GM12878 (cell line): Measurements from ENCODE around the gene SUGCT. TPM values are rescaled to one million over a fixed set of nuclear protein-coding genes. Genes with fewer than 3 reads are reported as not detected.

Experiments
- EED ChIP-seq: sonication (generic); IDR thresholded peaks from 2 replicates; pipeline ENCODE4 v1.6.1; 2016; ENCODE audit warnings: antibody characterized with exemption, low read depth
- HDAC6 ChIP-seq: fragments of 200-600 bp; sonication (generic); IDR thresholded peaks from one replicate; pipeline ENCODE4 v1.8.0; 2017; ENCODE audit warnings: antibody characterized with exemption; ENCODE audit not compliant: unreplicated experiment
- NRF1 ChIP-seq: conservative IDR thresholded peaks from 2 replicates; pipeline ENCODE4 v1.6.1; 2011; ENCODE audit warnings: mild to moderate bottlenecking, low read depth, low read length, improper control_type of control experiment
- PML ChIP-seq: IDR thresholded peaks from 2 replicates; pipeline ENCODE4 v1.6.1; 2012; ENCODE audit warnings: low read length, inconsistent platforms
- RCOR1 ChIP-seq: conservative IDR thresholded peaks from 2 replicates; pipeline ENCODE4 v1.6.1; 2012; ENCODE audit warnings: low read depth, low read length, improper control_type of control experiment
- WRNIP1 ChIP-seq: IDR thresholded peaks from 2 replicates; pipeline ENCODE4 v1.6.1; 2011; ENCODE audit warnings: low read depth, low read length, improper control_type of control experiment, borderline replicate concordance
- polyA plus RNA-seq, 11 experiments: library from polyadenylated mRNA; depleted of rRNA in 4 of 11; unstranded in 6 of 11; stranded (reverse) in 5 of 11; fragments of >200 nt; fragmentation: Nextera tagmentation in 4 of 11; fragmentation: Illumina TruSeq in 1 of 11; extraction: Ambion mirVana in 4 of 11; extraction: Trizol in 1 of 11; gene quantifications; 1 replicate in 1 of 11; 2 replicates in 10 of 11; pipeline versions ENCODE4 v1.2.1 to v1.2.3, GENCODE V29; 2011 to 2016; ENCODE audit warnings: inconsistent platforms in 2 of 11, missing spikeins in 2 of 11, low read depth in 1 of 11
- total RNA-seq, 4 experiments: library from RNA; depleted of rRNA in 3 of 4; stranded (reverse); fragments of >200 nt in 3 of 4; fragmentation: Illumina TruSeq in 1 of 4; extraction: Trizol in 1 of 4; gene quantifications; 2 replicates each; pipeline versions ENCODE4 v1.2.1 to v1.2.3, GENCODE V29; 2013 to 2021
- TF ChIP-seq, protein P1 (sequence below): fragments of 450-650 bp; IDR thresholded peaks from 2 replicates; pipeline ENCODE4 v1.6.1; 2016; ENCODE audit warnings: mild to moderate bottlenecking
- TF ChIP-seq, protein P2 (sequence below): IDR thresholded peaks from 2 replicates; pipeline ENCODE4 v1.6.1; 2012; ENCODE audit warnings: improper control_type of control experiment, low read depth, low read length; ENCODE audit not compliant: insufficient replicate concordance
- TF ChIP-seq, protein P3 (sequence below): fragments of 450-650 bp; formaldehyde crosslinking; IDR thresholded peaks from 2 replicates; pipeline ENCODE4 v1.5.0; 2022; ENCODE audit warnings: mild to moderate bottlenecking, missing genetic modification characterization

The SUGCT gene
- total and polyA plus RNA-seq, 10 of the 15 experiments (the other 5 are each of a cell fraction or from before 2014, with no cell fraction given), result 0.08 to 1.2 (median 0.67) TPM; not detected in 1

DNA sequence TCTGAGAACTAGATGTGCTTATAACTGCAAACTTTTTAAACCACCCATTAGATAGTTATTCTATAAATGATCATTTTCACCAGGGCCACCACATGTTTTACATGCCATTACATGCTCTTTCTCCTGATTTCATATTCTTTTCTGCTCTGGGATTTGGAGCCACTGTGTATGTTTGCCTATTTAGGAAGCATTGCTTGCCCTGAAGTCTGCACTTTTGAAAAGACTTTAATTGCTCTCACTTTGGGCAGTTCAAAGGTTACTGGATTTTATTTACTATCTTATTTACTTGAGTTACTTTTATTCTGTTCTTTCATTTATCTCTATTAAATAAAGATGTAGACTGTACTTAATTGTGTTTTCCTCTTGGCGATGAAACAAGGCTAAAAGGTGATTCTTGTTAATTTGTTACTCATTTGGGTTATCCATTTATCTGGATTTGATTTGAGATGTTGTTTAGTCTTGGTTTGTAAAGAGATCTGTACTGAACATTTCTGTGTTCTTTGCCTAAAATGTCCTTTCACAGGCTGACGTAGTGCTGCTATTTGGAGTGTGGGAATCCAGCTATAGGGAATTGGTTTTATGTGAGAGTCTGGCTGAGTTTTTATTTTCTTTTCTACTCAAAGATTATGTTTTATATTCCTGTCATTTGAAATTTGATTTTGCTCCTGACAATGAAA is 88.8 kb downstream of the SUGCT start (continued):
- TF ChIP-seq, protein P1, sequence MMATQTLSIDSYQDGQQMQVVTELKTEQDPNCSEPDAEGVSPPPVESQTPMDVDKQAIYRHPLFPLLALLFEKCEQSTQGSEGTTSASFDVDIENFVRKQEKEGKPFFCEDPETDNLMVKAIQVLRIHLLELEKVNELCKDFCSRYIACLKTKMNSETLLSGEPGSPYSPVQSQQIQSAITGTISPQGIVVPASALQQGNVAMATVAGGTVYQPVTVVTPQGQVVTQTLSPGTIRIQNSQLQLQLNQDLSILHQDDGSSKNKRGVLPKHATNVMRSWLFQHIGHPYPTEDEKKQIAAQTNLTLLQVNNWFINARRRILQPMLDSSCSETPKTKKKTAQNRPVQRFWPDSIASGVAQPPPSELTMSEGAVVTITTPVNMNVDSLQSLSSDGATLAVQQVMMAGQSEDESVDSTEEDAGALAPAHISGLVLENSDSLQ, result no peak
- no peak for TF ChIP-seq HDAC6
- no peak for TF ChIP-seq EED
- TF ChIP-seq WRNIP1, result no peak
- TF ChIP-seq, protein P2, sequence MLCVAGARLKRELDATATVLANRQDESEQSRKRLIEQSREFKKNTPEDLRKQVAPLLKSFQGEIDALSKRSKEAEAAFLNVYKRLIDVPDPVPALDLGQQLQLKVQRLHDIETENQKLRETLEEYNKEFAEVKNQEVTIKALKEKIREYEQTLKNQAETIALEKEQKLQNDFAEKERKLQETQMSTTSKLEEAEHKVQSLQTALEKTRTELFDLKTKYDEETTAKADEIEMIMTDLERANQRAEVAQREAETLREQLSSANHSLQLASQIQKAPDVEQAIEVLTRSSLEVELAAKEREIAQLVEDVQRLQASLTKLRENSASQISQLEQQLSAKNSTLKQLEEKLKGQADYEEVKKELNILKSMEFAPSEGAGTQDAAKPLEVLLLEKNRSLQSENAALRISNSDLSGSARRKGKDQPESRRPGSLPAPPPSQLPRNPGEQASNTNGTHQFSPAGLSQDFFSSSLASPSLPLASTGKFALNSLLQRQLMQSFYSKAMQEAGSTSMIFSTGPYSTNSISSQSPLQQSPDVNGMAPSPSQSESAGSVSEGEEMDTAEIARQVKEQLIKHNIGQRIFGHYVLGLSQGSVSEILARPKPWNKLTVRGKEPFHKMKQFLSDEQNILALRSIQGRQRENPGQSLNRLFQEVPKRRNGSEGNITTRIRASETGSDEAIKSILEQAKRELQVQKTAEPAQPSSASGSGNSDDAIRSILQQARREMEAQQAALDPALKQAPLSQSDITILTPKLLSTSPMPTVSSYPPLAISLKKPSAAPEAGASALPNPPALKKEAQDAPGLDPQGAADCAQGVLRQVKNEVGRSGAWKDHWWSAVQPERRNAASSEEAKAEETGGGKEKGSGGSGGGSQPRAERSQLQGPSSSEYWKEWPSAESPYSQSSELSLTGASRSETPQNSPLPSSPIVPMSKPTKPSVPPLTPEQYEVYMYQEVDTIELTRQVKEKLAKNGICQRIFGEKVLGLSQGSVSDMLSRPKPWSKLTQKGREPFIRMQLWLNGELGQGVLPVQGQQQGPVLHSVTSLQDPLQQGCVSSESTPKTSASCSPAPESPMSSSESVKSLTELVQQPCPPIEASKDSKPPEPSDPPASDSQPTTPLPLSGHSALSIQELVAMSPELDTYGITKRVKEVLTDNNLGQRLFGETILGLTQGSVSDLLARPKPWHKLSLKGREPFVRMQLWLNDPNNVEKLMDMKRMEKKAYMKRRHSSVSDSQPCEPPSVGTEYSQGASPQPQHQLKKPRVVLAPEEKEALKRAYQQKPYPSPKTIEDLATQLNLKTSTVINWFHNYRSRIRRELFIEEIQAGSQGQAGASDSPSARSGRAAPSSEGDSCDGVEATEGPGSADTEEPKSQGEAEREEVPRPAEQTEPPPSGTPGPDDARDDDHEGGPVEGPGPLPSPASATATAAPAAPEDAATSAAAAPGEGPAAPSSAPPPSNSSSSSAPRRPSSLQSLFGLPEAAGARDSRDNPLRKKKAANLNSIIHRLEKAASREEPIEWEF, result no peak
- TF ChIP-seq, protein P3, sequence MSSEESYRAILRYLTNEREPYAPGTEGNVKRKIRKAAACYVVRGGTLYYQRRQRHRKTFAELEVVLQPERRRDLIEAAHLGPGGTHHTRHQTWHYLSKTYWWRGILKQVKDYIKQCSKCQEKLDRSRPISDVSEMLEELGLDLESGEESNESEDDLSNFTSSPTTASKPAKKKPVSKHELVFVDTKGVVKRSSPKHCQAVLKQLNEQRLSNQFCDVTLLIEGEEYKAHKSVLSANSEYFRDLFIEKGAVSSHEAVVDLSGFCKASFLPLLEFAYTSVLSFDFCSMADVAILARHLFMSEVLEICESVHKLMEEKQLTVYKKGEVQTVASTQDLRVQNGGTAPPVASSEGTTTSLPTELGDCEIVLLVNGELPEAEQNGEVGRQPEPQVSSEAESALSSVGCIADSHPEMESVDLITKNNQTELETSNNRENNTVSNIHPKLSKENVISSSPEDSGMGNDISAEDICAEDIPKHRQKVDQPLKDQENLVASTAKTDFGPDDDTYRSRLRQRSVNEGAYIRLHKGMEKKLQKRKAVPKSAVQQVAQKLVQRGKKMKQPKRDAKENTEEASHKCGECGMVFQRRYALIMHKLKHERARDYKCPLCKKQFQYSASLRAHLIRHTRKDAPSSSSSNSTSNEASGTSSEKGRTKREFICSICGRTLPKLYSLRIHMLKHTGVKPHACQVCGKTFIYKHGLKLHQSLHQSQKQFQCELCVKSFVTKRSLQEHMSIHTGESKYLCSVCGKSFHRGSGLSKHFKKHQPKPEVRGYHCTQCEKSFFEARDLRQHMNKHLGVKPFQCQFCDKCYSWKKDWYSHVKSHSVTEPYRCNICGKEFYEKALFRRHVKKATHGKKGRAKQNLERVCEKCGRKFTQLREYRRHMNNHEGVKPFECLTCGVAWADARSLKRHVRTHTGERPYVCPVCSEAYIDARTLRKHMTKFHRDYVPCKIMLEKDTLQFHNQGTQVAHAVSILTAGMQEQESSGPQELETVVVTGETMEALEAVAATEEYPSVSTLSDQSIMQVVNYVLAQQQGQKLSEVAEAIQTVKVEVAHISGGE, result no peak
- no peak for TF ChIP-seq RCOR1
- no peak for TF ChIP-seq PML
- TF ChIP-seq NRF1, result no peak
